Fibroblast of skin of right quadriceps (primary cell): ENCODE measurements around the gene LGR6.
"Not testable (repeated sequence)": the region's sequence is repeated elsewhere in the genome, so short reads cannot be mapped to it uniquely, and the experiment has no call there.

Experiments used
- DNase-seq: peaks from one replicate; pipeline ENCODE4 v3.0.0-alpha.2; 2013

Gene LGR6

DNA sequence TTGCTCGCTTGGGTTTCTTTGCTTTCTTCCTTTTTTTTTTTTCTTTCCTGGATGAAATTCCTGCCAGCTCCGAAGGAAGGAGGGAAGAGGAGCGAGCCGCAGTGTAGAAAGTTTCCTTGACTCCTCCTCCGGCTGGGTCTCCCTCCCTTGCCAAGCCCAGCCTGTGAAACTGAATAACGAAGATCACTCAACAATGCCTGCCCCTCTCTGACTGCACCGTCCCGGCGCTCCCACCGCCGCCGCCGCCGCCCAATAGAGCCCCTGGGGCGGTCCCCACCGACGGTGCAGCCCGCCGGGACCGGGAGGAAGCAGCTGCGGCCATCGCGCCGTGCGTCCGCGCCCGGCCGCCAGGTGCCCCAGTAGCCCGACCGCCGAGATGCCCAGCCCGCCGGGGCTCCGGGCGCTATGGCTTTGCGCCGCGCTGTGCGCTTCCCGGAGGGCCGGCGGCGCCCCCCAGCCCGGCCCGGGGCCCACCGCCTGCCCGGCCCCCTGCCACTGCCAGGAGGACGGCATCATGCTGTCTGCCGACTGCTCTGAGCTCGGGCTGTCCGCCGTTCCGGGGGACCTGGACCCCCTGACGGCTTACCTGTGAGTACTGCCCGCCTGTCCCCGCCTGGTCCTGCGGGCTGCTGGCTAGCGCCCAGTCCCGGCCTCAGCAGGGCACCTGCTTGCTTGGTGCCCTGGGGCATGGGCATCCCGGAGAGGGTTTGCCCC, at the start of gene LGR6:
Gene LGR6 (plus strand): TSS at position 186 of the 714 bp plus-strand sequence. CDS start 191 bp downstream, at position 377.
- no peak for DNase-seq

DNA sequence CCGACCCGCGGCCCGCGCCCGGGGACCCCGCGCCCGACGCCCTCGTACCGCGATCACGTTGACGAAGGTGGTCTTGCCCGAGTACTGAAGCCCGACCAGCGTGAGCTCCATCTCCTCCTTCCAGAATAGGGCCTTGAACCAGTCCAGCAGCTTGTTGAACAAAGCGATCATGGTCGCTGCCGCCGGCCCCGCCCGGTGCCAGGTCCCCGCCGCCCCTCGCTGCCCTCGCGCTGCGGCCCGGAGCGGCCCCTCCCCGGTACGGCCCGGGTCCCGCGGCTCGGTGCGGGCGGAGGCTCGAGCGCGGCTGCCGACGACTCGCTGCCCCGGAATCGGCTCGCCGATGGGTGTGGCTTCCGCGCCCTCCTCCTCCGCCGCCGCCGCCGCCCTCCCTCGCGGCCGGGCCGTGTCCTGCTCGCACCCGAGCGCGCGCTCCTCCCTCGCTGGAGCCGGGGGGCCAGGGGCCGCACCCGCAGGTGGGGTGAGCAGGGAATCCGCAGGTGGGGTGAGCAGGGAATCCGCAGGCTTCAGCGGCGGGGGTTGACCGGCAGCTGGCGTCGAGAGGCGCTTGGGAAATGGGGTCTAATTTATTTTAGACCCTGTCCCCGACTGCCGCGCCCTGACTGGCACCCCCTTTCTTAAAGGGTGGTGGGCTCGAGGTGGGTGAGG, 49.1 kb upstream of the LGR6 start, which contains the start of gene ARL8A:
Gene ARL8A (minus strand): TSS at position 336 of the 666 bp plus-strand sequence. CDS start 165 bp downstream, at position 171.
- peak; percentile 42 for DNase-seq

DNA sequence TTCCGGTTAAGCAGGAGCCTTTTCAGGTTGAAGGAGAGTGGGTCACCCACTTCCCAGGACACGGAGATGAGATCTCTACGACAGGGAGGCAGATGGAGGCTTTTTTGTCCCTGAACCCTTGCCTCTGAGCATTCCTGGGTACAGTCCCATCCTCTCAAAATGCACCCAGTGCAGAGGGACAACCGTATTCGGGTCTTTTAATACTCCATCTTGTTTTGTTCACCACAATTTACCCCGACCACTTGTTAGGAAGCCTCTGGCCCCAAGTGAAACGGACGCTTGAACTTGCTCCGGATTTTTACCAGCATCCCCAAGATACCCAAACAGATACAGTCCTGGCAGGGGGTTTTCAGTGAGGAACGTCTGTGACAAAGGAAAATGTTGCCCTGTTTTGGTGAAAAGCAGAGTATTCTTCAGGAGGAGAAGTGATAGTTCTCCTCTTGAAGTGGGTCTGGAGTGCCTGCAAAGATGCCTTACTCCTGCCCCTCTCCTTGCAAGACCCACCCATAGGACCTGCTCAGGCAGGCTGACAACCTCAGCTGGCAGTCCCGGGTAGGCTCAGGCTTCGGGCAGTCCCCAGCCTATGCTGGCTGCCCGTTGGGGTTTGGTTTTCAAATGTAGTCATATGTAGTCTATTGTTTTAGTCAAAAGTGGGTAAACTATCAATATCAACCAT, 48.4 kb upstream of the LGR6 start:
- DNase-seq: no peak

DNA sequence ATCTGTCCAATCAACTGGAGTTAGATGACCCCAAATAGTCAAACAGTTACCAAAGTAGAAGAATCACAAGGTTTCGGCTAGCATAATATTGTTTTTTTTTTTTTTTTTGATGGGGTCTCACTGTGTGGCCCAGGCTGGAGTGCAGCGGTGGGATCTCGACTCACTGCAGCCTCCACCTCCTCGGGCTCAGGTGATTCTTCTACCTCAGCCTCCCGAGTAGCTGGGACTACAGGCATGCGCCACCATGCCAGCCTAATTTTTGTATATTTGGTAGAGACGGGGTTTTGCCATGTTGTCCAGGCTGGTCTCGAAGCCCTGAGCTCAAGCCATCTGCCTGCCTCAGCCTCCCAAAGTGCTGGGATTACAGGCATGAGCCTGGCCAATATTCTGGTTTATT, 47.9 kb upstream of the LGR6 start:
- DNase-seq: not testable (repeated sequence)

GRCh38 chr1:202146279-202146678, 47.3 kb upstream of the LGR6 start:
- no peak for DNase-seq

DNA sequence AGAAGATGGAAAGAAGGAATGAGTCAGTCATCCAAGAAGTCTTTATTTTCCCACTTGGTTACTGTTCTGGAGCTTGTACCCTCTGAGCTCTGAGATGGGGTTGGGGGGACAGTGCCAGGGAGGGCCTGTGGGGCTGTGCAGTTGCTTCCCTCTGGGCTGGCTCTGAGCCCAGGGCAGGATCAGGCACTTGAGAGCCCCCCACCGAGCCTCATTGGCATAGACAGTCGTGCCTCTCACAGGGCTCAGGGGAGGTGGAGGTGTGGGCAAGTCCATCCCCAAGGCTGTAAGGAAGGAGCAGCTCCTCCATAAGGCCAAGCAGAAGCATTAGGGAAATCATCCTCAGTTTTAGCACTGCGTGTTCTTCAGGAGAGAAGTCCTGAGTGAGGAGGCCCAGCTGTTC, 46.6 kb upstream of the LGR6 start:
- no peak for DNase-seq

DNA sequence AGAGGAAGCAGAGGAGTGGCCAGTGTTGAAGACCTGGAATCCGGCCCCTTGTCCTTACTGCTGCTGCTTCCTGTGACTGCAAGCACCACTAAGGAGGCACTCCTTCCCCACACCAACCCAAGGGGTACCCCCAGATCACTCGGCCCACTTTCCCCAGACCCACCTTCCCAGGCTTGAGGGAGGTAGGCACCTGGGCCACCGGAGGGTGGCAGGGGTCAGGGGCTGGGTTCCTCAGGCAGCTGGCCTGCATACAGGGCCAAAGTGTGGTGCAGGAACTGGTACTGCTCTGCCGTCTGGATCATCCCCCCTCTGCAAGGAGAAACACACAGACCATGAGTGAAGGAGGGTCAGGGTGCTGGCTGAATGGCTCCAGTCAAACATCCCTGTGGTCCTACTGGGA, 45.2 kb upstream of the LGR6 start:
- DNase-seq: no peak

DNA sequence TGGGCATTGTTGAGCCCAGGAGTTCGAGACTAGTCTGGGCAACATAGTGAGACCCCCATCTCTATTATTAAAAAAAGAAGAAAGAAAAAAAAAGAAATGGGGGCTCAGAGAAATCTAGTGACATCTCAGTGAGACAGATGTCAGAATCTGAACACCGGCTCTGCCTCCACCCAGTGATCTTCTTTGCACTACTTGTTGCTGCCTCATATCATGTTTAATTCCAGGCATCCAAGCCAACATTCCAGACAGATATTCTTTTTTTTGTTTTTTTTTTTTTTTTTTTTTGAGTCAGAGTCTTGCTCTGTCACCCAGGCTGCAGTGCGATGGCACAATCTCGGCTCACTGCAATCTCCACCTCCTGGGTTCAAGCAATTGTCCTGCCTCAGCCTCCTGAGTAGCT, 44.0 kb upstream of the LGR6 start:
- DNase-seq: no peak

DNA sequence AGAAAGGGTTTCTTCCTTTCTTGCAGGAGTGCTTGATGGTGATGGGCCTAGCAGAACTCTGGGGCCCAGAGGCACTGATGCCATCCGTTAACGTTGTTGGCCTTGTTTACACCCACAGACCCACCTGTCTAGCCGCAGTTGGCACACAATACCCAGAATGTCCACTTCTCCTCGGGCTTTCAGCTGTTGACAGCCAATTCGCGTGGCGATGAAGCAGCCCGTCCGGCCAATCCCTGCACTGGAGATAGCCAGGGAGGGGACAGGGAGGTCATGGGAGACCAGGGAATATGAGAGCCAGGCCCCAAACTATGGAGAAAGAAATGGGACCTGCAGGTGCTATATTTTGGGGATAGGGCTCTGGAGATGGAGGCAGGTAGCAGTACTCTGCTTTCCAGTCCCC, 43.4 kb upstream of the LGR6 start:
- DNase-seq: no peak

- no peak for DNase-seq
Observed at GRCh38 chr1:202150602-202151001, 43.0 kb upstream of the LGR6 start.

- DNase-seq: no peak
Observed at GRCh38 chr1:202151045-202151444, 42.6 kb upstream of the LGR6 start.

- no peak for DNase-seq
Observed at GRCh38 chr1:202152399-202152798, 41.2 kb upstream of the LGR6 start.

- DNase-seq: no peak
Observed at GRCh38 chr1:202153284-202153683, 40.3 kb upstream of the LGR6 start.

DNA sequence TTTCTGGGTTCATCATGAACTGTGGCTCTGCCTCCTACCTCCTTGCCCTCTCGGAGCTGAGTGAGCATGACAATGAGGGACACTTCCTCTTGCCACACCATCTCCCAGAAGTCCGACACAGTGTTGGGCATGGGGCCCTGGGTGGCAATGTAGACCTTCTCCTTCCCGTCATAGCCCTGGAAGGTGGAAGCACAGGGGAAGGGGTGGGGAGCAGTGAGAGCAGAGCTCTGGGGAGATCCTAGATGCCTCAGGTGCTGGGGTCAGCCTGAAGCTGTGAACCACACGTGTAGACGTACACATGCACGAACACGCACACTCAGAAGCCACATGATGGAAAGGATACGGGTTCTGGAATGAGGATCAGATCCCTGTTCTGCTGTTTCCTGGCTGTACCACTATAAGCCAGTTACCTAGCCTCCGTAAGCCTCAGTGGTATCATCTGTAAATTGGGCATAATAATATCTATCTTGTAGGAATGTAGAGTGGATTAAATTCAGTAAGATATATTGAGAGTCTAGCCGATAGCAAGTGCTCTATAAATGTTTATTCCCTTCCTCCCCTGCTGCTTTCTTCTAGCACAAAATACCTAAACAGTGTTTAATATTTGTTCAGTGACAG, 39.3 kb upstream of the LGR6 start:
- DNase-seq: no peak

DNA sequence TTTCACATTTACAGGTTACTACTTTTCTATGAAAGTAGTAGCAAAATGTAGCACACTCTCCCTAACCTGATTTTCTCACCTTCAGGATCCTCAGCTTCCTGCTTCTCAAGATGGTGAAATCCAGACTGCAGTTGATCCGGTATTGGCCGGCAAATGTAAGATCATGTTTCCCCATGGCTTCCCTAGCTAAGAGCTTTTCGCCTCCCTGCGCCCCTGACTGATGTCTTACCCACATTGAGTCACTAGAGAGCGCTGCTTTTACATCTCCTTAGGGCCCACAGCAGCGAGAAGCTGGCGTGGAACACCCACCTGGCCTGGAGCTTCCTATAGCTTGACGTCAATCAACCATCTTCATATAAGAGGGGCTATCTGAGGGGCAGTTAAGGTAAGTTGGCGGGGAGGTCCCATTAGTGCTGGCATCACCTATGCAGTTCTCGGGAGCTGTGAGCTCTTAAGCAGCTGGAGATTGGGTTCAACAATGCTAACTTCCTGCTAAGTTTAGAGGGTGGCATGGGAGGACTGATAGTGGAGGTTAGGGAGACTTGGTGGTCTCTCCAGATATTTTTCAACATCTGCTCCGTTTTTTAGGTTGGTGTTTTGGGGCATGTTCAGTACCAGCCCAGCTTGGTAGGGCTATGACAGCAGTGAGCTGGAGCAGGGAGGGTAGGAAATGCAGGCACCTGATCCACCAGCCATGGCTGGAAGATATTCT, 38.7 kb upstream of the LGR6 start:
- peak; percentile 56 for DNase-seq

DNA sequence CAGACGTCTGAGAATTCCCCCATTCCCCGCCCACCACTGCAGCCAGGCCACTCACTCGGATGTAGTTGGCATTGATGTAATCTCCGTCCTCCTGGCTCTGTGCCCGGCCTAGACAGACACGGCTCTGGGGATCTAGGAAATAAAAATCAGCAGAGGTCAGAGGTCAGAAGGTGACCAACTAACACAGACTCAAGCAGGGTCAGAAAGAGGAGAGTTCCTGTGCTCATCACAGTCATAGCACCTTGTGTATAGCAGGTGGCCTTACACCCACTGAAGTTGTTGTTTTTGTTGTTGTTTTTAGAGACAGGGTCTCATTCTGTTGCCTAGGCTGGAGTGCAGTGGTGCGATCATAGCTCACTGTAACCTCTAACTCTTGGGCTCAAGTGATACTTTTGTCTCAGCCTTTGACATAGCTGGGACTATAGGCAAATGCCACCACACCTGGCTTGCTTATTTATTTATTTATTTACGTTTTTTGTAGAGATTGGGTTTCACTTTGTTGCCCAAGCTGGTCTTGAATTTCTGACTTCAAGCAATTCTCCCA, 38.0 kb upstream of the LGR6 start:
- no peak for DNase-seq

- DNase-seq: no peak
Observed at GRCh38 chr1:202156590-202156989, 37.0 kb upstream of the LGR6 start.

DNA sequence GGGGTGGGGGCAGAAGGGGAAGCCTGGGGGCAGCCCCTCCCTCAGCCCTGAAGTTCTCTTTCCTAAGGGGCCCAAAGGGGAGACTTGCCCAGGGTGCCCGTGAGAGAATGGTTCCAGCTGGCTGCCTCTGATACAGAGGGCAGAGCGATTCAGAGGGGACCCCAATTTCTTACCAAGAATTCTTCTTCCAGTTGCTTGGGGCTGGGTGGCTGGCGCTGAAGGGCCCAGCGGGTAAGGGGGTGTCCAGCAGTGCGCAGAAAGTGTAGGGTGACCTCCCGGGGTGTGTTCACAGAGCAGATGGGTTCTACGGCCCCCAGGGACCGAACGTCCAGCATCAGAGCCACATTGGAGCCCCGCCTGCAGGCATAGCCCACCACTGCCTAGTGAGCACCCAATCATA, 35.7 kb upstream of the LGR6 start:
- no peak for DNase-seq

GRCh38 chr1:202158810-202159533, 34.6 kb upstream of the LGR6 start:
- DNase-seq: no peak

GRCh38 chr1:202159534-202160371, 33.8 kb upstream of the LGR6 start:
- no peak for DNase-seq

- DNase-seq: no peak
Observed at GRCh38 chr1:202160377-202160940, 33.1 kb upstream of the LGR6 start, which contains the start of gene PTPN7. Gene PTPN7 (minus strand): TSS chr1:202160602. CDS start chr1:202159402, 1,200 bp downstream.
